Stimulated activated naive CD8-positive, alpha-beta T cell treated with anti-CD3 and anti-CD28 coated beads, Interleukin-15, Interleukin-2, amounts not matched to agents 100 ng/mL and 50 ng/mL, for 24 hours (primary cell): ENCODE measurements around the gene RASGRF1.

Experiments used
- H3K27ac Mint-ChIP-seq: one replicate; pipeline ENCODE4 v1.8.0; 2021; ENCODE audit warnings: mild to moderate bottlenecking, mixed read lengths
- H3K27me3 Mint-ChIP-seq: one replicate; pipeline ENCODE4 v1.8.0; 2021; ENCODE audit warnings: mixed read lengths
- H3K36me3 Mint-ChIP-seq: one replicate; pipeline ENCODE4 v1.8.0; 2021; ENCODE audit warnings: low read depth, mixed read lengths
- H3K4me1 Mint-ChIP-seq: one replicate; pipeline ENCODE4 v1.8.0; 2021; ENCODE audit warnings: low read depth, mixed read lengths
- H3K4me3 Mint-ChIP-seq: one replicate; pipeline ENCODE4 v1.8.0; 2021; ENCODE audit warnings: mild to moderate bottlenecking, mixed read lengths
- H3K9me3 Mint-ChIP-seq: one replicate; pipeline ENCODE4 v1.8.0; 2021; ENCODE audit warnings: mixed read lengths

Gene RASGRF1

DNA sequence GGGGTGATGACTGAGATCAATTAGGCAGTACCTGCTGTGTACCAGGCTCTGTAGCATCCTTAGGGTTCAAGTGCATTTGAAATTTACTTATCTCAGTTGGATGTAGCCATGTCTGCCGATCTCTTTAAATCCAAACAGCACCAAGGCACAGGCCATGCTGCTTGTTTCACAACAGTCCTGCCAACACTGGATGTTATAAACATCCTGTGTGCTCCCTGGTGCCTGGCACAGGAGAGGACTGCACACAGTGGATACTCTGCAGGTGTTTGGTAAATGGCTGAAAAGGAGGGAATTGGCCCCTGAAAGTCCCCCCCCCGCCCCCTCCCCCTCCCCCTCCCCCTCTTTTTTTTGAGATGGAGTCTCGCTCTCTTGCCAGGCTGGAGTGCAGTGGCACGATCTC lies 172.7 kb downstream of the RASGRF1 start:
- Mint-ChIP-seq H3K27ac (no peak overlapping the region), H3K4me3 (no peak overlapping the region), H3K4me1 (no peaks in the 10 kb centered on the region), H3K36me3 (peaks cover 36% of the 10 kb centered on the region), H3K9me3 (no peaks in the 10 kb centered on the region), H3K27me3 (no peaks in the 10 kb centered on the region)

- peaks cover 43% of the 10 kb centered on the region for H3K36me3 Mint-ChIP-seq
- H3K27me3 Mint-ChIP-seq: no peaks in the 10 kb centered on the region
- H3K4me3 Mint-ChIP-seq: no peak overlapping the region
- no peaks in the 10 kb centered on the region for H3K4me1 Mint-ChIP-seq
- H3K9me3 Mint-ChIP-seq: no peaks in the 10 kb centered on the region
- no peak overlapping the region for H3K27ac Mint-ChIP-seq
Measured at GRCh38 chr15:78916088-78916487, 174.5 kb downstream of the RASGRF1 start.

DNA sequence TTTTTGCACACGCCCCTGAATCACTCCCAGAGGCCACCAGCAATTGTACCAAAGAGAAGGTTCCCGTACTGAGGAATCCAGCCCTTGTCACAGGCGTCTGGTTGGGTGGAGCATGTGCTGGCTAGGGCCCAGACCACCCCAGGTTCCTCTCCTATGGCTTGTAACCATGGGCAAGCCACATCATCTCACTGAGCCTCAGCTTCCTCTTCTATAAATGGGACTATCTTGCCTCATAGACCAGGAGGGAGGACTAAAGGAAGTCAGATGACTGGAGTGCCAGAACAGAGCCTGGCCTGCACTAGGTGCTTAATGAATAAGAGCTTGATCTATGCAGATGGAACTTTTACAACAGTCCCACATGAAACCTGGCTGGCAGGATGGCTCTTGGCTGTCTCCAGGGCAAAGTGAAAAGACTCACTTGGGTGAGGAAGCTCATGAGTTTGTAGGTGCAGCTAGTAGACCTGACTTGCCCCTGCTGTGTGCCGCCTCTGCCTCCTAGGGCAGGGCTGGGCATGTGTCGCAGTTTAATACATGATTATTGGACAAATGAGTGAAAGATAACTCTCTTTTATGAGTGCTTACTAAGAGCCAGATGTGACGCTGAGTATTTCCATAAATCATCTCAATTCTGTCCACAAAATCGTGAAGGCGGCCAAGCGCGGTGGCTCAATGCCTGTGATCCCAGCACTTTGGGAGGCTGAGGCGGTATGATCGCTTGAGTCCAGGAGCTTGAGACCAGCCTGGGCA lies 175.1 kb downstream of the RASGRF1 start:
- Mint-ChIP-seq H3K4me1 (peaks cover 2% of the 10 kb centered on the region), H3K27ac (no peak overlapping the region), H3K9me3 (no peaks in the 10 kb centered on the region), H3K36me3 (peaks cover 45% of the 10 kb centered on the region), H3K27me3 (no peaks in the 10 kb centered on the region), H3K4me3 (no peak overlapping the region)

- Mint-ChIP-seq H3K27ac (peak overlapping the region; percentile 38), H3K4me1 (peaks cover 10% of the 10 kb centered on the region)
Measured at GRCh38 chr15:78914027-78914764, 176.4 kb downstream of the RASGRF1 start.

GRCh38 chr15:78913012-78913411 lies 177.6 kb downstream of the RASGRF1 start:
- Mint-ChIP-seq H3K4me1 (peaks cover 16% of the 10 kb centered on the region), H3K27ac (no peak overlapping the region), H3K36me3 (peaks cover 55% of the 10 kb centered on the region), H3K9me3 (no peaks in the 10 kb centered on the region), H3K4me3 (no peak overlapping the region), H3K27me3 (no peaks in the 10 kb centered on the region)

More at GRCh38 chr15:78914027-78914764, 176.4 kb downstream of the RASGRF1 start:
- H3K27me3 Mint-ChIP-seq: no peaks in the 10 kb centered on the region
- H3K4me3 Mint-ChIP-seq: no peak overlapping the region
- H3K36me3 Mint-ChIP-seq: peaks cover 48% of the 10 kb centered on the region
- H3K9me3 Mint-ChIP-seq: no peaks in the 10 kb centered on the region

DNA sequence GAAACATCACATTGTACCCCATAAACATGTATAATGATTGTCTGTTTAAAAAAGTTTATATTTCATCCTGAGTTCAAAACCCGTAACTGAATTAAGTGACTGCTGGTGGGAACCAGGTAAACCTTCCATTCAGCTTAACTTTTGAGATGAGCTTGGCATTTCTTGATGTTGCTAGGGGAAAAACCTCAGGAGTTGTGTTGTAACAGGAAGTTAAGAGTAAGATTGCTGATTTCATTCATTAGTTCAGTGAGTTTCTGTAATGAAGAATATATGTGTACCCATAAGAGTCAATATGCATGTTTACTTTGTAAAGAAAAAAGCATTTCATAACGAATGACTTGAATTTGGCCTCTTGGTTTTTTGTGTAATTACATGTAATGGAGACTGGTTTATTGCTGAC lies 178.3 kb downstream of the RASGRF1 start:
- Mint-ChIP-seq H3K36me3 (peaks cover 55% of the 10 kb centered on the region), H3K4me3 (no peak overlapping the region), H3K4me1 (peaks cover 16% of the 10 kb centered on the region), H3K27me3 (no peaks in the 10 kb centered on the region), H3K9me3 (no peaks in the 10 kb centered on the region), H3K27ac (peak overlapping the region; percentile 72)

DNA sequence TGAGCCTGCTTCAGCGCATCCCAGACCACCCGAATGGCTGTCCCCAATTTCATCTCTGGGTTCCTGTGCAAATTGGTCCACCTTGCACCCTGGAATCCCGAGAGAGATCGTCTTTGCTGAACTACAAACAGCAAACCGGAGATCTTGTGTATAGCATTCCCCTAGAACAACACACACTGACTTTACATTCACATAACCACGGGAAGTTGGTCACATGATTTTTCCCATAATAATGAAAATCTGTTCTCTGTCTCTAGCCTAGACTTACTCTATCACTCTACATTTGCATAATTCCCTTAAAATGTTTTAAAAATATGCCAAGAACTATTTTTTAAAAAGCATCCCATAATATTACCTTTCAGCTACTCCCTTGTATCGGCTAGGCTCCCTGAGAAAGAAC lies 180.3 kb downstream of the RASGRF1 start:
- Mint-ChIP-seq H3K36me3 (peaks cover 66% of the 10 kb centered on the region), H3K27me3 (no peaks in the 10 kb centered on the region), H3K27ac (peak overlapping the region; percentile 5), H3K4me1 (peaks cover 16% of the 10 kb centered on the region), H3K4me3 (no peak overlapping the region), H3K9me3 (no peaks in the 10 kb centered on the region)
